IPS DF 4.7 (cell line): Measurements from ENCODE around the gene NEDD9.

Experiments
- DNase-seq: peaks from one replicate; pipeline ENCODE4 v3.0.0-alpha.2; 2013; ENCODE audit warnings: low spot score; ENCODE audit errors: extremely low read depth

Gene NEDD9

DNA sequence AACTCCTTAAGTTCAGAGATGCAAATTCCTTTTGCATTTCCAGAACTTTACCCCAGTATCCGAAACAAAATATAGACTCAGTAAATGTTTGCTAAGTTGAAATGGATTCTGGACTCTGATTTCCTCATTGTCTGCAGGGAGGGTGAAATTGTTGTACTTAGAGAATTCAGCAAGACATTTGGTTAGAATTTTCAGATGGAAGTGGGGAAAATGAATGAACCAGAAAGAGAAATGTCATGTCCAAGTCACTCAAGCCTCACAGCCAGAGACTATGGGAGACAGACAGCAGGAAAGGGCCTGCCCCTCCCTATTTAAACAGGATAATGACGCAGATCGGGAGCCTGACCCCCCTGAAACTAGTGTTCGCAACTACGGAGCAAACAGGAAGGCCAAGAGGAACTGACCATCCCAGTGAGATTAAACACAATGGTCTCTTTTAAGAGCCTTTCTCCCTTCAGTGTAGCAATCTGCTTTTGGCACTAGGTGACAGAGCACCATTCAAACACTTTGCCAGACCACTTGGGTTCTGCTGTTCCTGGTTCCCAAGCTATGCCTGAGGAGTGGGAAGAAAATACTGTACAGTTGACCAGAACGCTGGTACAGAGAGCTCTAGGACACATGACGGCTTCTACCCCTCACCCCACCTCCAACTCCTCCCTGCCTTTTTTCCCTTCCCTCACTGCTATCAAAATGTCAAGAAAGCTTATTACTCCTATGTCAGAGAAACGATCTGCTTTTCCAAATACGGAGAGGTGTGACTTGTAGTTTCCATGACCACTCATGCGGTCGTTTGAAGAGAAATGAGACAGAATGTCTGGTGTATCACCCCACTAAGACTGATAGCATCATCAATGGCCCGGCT is 13.7 kb downstream of the NEDD9 start:
- no peak for DNase-seq

DNA sequence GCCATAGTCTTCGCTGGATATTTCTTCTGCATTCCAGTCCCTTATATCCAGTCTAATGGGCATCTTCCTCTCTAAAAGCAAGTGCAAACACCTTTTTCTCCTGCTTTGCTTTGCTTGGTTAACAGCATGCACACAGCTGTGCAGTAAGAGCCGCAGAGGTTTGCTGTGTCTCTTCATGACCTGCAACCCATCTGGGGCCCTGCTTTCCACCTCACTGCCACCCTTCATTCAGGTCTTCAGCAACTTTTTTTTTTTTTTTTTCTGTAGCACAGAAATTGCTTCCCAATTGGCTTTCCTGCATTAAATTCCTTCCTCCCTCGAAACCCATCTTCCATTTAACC is 14.4 kb downstream of the NEDD9 start:
- no peak for DNase-seq

DNA sequence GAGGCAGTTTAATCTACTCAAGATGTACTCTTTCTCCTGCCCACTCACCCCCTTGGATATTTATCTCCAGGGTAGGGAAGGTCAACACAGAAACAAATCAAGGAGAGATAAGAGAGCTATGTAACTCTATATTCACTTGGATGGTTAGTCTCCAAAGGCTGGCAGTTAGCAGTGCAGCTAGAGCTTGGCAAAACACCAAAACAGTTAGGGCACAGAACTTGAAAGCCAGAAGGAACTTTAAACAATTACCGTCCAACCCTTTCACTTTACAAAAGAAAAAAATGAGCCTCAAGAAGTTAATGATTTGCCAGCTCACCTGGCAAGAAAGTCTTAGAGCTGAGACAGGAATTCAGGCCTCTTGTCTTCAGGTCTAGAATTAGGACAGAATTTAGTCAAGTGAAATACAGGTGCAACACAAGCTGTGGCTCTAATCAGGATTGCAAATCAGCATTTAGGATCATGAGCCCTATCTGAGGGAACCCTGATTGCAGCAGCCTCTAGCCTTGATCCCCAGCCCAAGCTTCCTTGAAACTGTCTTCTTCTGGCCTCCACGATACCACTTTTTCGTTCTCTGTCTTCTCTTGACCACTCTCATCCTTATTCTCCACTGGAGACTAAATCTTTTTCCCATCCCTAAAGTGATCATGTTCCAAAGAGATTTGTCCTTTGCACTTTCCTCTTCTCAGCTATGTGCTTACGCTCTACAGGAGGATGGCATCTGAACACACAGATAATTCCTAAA is 14.9 kb downstream of the NEDD9 start:
- DNase-seq: no peak

DNA sequence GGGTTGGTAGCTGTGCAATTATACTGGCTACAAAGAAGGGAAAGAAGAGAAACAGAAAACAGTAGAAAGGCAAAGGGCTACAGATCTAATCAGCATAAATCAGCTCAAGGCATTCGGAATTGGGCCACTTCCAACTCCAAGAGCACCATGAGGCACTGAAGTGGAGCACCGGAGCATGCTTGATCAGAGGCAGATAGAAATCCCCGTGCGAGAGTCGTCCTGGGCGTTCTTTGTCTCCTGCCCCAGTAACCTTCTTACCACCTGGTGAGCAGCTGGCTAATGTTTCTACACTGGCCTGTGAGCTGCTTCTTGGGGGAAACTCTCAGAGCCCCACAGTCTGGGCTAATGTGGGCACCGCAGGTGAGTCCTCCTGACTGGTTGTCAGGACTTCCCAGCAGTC is 16.7 kb downstream of the NEDD9 start:
- no peak for DNase-seq

DNA sequence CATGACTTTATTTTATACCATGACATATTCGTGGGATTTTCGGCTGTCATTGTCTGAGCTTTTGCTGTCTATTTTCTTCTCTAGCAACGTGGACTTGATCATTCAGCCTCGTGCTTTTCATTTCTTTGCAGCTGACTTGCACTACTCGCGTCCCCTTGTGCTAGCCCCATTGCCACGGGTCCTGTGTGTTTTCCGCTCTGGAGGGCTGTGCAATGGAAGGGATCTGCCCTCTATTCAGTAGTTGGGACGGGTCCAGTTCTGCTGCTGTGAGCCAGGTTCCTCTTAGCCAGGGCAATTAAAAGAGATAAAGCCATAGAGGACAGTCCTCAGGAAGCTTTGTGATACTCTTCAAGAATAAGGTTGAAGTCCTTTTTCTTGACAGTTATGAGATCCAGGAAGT is 17.6 kb downstream of the NEDD9 start:
- DNase-seq: no peak

DNA sequence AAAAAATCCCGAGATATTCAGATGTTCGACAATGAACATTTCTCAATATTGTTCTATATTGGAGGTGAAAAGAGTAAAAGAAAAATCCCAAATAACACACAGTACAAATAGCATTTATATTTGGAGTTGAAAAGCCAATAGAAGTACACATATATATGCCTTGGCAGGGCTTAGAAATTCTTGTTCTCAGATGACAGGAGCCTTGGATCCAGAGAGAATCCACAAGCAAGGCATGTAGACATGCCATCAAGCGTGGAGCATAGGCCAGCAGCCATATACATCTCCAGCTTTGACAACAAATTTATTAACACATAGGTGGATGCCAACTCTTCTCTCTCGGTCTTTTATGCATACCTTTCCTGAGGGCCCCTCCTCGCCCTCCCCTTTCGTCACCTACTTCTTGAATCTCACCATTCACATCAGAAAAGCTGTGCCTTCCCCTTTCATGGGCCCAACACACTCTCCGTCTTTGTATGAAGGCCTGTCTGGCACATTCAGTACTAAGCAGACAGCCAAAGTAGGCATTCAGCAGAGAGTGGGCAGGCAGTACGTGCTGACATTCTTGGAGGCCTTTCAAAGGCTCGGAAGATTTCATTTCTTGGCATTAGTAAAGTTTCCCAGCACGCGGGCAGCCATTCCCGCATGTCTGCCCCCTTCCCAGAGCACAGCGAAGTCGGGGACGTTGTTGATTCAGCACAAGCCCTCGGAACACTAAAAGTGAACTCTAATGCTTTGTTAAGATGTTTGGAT is 18.2 kb downstream of the NEDD9 start:
- DNase-seq: no peak

DNA sequence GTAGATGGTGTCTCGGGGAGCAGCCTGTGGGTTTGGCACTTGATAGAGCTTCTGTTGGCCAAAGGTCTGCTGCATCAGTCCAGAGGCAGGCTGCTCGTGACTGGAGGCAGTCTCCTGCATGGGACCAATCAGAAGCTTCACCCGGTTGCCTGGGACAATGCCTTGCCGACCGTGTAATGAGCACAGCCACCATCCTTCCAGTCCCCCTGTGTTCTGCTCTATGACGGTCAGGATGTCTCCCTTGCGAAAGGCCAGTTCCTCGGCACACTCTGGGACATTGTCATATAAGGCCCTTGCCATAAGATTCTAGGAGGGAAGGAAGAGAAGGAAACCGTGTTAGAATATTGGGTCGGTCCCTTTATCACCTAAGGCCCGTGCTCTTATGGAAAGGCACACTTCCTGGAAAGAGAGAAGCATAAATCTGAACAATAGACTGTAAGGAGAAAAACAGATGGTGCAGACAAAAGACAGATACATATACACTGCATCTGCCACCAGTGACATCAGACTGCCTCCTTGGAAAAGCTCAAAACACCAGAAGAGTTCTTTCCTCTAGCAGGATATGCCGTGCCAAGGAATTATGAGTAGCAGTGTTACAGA is 18.9 kb downstream of the NEDD9 start:
- no peak for DNase-seq

DNA sequence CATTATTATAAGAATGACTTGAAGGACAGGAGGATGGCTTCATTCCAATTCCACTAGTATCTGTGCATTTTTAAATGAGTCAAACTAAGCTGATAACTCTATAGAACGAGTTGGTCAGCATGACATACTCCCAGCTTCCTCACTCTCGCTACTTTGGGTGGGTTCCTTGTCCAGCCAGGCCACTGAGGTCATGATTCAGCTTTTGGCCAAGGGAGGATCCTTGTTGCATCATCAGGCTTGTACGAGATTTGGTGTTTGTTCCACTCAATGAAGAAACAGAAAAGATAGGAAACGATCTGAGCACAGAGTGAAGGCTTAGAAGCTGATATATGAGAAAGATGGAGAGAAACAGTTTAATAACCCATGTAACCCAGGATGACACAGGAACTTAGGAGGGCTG is 19.8 kb downstream of the NEDD9 start:
- DNase-seq: no peak

DNA sequence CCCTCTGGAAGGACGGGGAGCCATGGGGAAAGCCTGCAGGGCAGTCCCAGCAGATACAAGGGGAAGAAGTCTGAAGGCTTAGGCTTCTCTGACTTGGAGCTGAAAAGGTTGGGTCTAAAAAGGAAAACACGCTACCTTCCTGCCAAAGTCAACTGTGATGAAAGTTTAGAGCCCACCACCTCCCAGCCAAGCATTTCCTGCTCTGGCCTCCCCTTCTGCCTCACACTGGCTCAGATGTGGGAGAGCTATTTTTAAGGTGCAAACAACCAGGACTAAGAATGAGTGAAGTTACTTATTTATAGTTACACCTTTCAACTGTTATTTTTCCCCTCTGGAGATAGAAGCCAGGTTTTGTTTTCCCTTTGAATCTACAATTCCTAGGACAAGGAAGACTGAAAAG is 21.2 kb downstream of the NEDD9 start:
- DNase-seq: no peak

DNA sequence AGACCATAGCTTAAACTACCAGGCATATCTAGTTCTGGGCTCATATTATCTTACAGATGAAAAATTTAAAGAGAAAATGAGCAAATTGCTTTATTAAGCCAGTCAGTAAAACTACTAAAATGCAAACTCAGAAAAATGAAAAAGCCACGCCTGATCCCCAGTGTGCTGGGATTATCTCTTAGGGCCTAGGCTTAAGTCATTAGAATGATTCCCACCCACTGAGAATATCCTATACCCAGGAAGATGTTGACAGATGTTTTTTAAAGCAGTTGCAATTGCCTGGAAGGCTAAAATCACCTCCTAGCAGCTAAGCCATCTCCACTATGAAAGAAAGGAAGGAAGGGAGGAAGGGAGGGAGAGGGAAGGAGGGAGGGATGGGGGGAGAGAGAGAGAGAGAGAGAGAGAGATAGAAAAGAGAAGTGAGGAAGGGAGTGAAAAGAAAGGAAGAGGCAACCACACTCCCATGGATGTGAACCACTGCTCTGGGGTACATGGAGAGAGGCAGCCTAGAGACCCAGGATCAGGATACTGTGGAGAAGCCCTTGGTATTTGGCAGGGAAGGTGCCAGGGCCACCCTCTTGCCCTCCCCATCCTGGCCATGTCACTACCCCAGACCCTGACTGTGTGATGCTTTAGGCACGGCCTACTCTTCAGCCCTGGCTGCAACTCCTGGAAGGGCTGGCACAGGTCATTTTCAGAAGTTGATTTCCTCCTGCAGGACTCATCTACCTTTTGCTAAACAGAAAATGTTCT is 21.9 kb downstream of the NEDD9 start:
- DNase-seq: no peak

DNA sequence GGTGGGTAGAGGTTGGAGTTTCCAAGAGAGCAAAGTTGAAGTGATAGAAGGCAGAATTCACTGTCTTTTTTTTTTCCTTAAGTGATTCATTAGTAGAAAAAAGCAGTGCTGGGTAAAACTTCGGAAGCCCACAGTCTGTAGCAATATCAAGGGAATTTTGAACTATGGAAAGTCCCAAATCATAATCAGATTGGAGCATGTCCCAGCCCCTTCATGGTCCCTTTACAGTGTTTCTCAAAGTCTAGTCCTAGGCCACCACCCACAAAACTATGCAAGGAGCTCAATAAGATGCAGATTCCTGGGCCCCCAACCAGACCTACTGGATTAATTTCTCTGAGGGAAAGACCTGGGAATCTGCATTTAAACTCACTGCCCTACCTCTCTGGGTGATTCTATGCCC is 22.6 kb downstream of the NEDD9 start:
- DNase-seq: no peak

DNA sequence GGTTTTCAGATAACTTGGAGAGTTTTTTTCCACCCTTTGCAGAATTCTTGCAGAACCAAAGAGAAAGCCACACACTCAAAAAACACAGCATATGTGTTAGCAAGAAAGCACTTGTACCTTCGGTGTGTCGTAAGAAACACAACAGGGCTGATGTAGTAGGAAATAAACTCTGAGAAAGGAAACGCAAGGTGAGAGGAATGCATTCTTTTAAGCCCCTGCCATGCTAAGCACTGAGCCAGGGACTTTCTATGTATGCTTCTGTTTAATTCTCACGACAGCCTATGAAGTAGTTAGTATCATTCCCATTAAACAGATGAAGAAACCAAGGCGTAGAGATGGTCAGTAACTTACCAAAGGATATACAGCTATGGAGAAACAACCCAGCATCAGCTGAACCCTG is 23.1 kb downstream of the NEDD9 start:
- DNase-seq: no peak

DNA sequence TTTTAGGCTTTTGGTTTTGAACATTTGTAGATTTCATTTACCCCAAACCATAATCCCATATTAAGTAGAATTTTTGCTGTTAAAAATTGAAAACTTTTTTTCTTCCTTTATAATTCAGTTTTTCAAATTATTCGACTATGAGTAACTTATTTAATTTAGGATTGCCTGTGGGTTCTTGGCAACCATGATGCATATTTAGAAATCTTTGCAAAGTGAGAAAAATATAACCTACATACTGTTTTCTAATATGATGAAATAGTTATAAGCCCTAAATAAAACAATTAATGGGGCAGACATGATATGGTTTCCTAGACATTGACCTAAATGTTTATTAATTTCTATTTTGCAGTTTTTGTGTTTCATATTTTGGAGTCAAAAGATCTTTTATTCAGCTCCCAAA is 23.6 kb downstream of the NEDD9 start:
- no peak for DNase-seq

DNA sequence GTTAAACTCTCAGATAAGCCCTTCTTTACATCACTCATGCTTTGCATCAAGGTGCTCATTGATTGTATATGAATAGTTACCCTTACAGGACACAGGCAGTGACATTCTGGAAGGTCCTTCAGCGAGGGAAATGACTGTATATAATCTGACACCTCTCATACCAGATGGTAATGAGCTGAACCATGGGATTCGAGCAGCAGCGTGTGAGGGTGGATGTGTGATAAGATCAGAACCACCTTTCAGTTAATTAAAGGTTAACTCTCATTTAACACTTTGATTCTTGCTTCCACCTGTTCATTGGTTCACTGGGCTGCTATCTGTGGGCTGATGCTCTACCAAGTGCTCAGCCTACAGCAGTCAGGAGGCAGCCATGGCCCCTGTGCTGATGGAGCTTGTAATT is 24.2 kb downstream of the NEDD9 start:
- no peak for DNase-seq

DNA sequence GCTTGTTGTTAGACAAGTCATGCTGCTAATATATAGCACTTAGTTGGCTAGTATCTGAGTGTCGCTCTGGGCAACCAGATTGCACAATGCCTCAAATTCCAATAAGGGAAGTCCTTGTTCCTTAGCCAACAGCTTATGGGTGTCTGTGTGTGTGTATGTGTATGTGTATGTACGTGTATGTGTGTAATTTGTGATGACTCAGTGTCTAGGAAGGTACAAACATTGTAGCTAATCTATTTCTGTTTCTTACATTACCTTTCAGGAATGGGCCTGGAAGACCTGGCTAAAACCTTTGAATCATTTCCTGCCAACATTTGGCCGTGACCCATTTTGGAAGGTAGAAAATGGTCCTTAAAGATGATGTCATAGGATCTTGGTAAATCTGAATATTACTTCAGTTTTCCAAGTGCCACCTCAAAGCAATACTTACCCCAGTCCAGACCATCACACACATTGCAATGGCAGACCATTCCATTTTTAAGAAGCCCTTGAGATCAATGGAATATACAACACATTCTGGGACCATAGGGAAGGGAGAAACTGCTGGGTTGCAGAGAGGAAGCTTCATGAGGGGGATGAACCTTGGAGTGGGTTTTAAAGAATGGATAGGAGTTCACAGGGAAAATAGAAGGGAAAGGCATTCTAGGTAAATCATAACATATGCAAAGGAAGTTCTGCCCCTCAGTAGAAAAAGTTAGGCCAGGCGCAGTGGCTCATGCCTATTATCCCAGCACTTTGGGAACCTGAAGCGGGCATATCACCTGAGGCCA is 25.1 kb downstream of the NEDD9 start:
- no peak for DNase-seq

DNA sequence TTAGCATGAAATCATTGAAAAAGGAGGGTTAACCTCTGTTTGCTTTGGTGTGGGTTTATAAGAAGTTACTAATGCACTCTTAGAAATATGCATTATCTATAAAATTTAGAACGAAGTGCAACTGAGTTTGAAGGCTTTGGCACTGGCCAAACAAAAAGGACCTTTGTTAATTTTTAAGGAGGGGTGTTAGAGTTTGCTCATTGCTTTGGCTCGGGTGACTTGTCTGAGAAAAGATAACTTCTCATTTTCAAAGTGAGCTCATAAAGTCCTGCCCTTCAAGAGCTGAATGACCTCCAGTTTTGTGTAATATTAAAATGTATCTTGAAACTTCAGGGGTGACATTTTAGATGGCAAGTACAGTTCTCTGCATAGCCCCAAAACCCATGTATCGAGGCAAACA is 25.9 kb downstream of the NEDD9 start:
- DNase-seq: no peak

DNA sequence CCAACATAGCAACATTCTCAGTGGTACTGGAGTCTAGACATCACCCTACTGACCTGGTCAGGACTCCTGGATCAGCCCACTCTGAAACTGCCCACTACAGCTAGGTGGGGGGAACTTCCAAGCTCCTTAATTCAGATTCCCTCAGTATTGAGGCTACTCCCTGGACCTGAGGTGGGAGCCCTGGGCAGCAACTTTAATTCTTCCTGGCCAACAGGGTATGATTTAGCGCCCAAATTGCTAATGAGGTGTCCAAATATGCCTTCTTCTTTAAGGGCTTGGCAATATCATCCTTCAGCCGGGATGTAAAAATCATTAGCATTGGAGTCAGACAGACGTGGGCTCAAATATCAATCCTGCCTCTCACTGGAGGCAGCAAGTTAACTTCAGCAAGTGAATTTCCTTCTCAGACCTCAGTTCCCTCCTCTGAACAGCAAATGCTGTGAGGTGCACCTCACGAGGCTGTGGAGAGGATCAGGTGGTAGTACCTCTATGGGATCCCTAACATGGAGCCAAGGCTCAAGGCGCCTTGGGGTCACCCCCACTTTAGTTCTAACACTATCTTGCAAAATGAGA is 27.6 kb downstream of the NEDD9 start:
- no peak for DNase-seq

DNA sequence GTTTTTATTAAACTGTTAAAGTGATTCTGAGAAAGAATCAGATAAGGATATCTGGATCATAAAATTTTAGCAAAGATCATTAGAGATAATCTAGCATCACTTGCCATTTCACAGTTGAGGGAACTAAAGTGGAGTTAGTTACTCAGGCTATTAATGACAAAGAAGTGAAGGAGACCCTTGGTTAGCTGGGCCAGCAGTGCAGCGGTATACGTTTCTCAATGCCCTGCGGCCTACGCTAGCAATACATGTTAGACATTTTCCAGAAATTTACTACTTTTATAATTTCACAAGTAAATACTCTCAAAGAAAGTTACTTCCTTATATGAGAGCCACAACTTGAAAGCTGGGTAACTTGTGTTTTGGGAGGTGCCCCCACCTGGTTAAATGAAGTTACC is 28.5 kb downstream of the NEDD9 start:
- DNase-seq: no peak

DNA sequence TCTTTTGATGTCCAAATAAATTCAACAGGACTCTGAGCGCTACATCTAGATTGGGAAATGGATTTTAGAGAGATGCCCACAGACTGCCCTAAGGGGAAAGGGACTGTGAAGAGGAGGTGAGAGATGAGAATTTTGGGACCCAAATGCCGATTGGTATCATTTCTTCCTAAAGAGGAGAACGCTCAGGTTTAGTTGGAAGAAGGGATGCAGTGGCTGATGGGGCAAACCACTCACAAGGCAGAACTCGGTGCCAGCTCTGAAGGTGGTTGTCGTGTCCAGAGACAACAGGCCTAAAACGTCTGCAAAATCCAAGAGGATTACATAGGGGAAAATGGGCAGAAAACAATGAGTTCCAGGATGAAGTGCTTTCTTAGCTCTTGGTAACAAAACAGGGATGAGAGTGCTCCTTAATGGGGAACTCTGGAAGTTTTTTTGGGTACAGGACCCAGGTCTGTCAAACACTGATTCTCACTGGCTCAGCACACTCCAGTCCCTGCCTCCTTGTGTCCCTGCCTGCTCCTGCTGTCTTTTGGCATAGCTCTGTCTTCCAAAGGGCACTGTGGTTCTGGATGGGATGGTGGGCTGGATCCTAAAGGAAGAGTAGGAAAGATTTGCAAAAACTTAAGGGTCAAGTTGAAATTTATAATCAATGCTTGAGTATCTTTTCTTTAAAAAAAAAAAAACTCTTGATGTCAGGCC is 29.0 kb downstream of the NEDD9 start:
- DNase-seq: no peak
